HL-60 (cell line): ENCODE results near the gene HYAL4.

ENCODE experiments used
- DNase-seq, 2 experiments: peaks; one replicate each; pipeline ENCODE4 v3.0.0-alpha.2; 2010 to 2020; ENCODE audit warnings: low read depth in 1 of 2, low spot score in 1 of 2
- H3K27ac ChIP-seq: fragments of 250-450 bp; sonication (Bioruptor Pico); replicated peaks from 2 replicates; pipeline ENCODE4 v1.5.1; 2020; ENCODE audit warnings: mild to moderate bottlenecking, moderate library complexity
- H3K27me3 ChIP-seq: fragments of 250-450 bp; sonication (Bioruptor Pico); 2 replicates; pipeline ENCODE4 v1.5.1; 2021; ENCODE audit warnings: mild to moderate bottlenecking, moderate library complexity; ENCODE audit not compliant: insufficient read depth, poor library complexity, severe bottlenecking
- H3K4me3 ChIP-seq: replicated peaks from 2 replicates; pipeline ENCODE4 v1.5.1; 2011; ENCODE audit warnings: mild to moderate bottlenecking, control low read depth, low read length; ENCODE audit not compliant: insufficient read depth
- CTCF ChIP-seq: IDR thresholded peaks from one replicate; pipeline ENCODE4 v1.5.1; 2011; ENCODE audit warnings: low read length, control low read depth, inconsistent platforms; ENCODE audit not compliant: insufficient read depth
- GABPA ChIP-seq: IDR thresholded peaks from 2 replicates; pipeline ENCODE4 v1.6.1; 2012; ENCODE audit warnings: low read depth
- POLR2AphosphoS5 ChIP-seq: IDR thresholded peaks from 2 replicates; pipeline ENCODE4 v1.6.1; 2012; ENCODE audit warnings: low read depth
- REST ChIP-seq: IDR thresholded peaks from 2 replicates; pipeline ENCODE4 v1.6.1; 2012; ENCODE audit warnings: low read depth; ENCODE audit not compliant: insufficient replicate concordance
- SPI1 ChIP-seq: IDR thresholded peaks from 2 replicates; pipeline ENCODE4 v1.6.1; 2012; ENCODE audit warnings: low read depth, mild to moderate bottlenecking, borderline replicate concordance

HYAL4 gene

GRCh38 chr7:123871998-123872867 lies 27.3 kb downstream of the HYAL4 start:
- H3K27me3 ChIP-seq = peaks cover 6% of the 10 kb centered on the region
- peak in 1 of 2 experiments; percentile 13 for DNase-seq
- H3K4me3 ChIP-seq = no peak overlapping the region
- H3K27ac ChIP-seq = no peak overlapping the region
- TF ChIP-seq CTCF (peak; percentile 41), POLR2AphosphoS5 (no peak), GABPA (no peak), REST (no peak), SPI1 (no peak)

GRCh38 chr7:123872908-123873307 lies 27.9 kb downstream of the HYAL4 start:
- no peak for TF ChIP-seq POLR2AphosphoS5
- TF ChIP-seq CTCF = no peak
- no peak for TF ChIP-seq REST
- TF ChIP-seq SPI1 = no peak
- TF ChIP-seq GABPA = no peak
- Histone ChIP-seq H3K27ac (no peak overlapping the region), H3K4me3 (no peak overlapping the region), H3K27me3 (peaks cover under 1% of the 10 kb centered on the region)
- no peak for DNase-seq

- TF ChIP-seq GABPA (no peak), POLR2AphosphoS5 (no peak), SPI1 (no peak), REST (no peak), CTCF (no peak)
- Histone ChIP-seq H3K27me3 (no peaks in the 10 kb centered on the region), H3K27ac (no peak overlapping the region), H3K4me3 (no peak overlapping the region)
- DNase-seq = no peak
These were observed 31.7 kb downstream of the HYAL4 start for GRCh38 chr7:123876557-123877256.
